GM12864 (cell line): ENCODE data around the gene ATP8B2.

Experiments
- DNase-seq: peaks from one replicate; pipeline ENCODE4 v3.0.0-alpha.2; 2011; ENCODE audit warnings: low read depth
- H3K4me3 ChIP-seq: 2 replicates; pipeline ENCODE4 v1.5.1; 2011; ENCODE audit warnings: mild to moderate bottlenecking, low read depth, low read length, control low read depth
- CTCF ChIP-seq: IDR thresholded peaks from 2 replicates; pipeline ENCODE4 v1.5.1; 2011; ENCODE audit warnings: low read depth, mild to moderate bottlenecking, moderate library complexity, low read length, control low read depth, inconsistent platforms; ENCODE audit errors: missing control alignments

Gene ATP8B2

GRCh38 chr1:154344977-154345837, 19.9 kb downstream of the ATP8B2 start:
- TF ChIP-seq CTCF = peak; percentile 84
- DNase-seq = no peak
- no peak overlapping the region for H3K4me3 ChIP-seq

DNA sequence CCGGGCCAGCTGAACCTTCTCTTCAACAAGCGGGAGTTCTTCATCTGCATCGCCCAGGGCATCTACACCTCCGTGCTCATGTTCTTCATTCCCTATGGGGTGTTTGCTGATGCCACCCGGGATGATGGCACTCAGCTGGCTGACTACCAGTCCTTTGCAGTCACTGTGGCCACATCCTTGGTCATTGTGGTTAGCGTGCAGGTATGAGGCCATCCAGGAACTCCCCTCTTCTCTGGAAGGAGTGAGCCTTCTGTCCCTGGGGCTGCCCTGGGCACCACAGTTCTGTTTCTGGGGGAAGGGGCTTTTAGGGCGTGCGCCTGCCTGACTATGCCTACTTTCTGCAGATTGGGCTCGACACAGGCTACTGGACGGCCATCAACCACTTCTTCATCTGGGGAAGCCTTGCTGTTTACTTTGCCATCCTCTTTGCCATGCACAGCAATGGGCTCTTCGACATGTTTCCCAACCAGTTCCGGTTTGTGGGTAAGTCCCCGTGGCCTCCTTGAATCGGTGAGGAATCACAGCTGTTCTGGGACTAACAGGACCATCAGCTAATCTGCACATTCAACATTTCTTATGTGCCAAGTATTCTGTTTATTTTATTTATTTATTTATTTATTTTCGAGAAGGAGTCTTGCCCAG, 21.1 kb downstream of the ATP8B2 start:
- no peak for DNase-seq
- H3K4me3 ChIP-seq = no peak overlapping the region
- TF ChIP-seq CTCF = no peak

DNA sequence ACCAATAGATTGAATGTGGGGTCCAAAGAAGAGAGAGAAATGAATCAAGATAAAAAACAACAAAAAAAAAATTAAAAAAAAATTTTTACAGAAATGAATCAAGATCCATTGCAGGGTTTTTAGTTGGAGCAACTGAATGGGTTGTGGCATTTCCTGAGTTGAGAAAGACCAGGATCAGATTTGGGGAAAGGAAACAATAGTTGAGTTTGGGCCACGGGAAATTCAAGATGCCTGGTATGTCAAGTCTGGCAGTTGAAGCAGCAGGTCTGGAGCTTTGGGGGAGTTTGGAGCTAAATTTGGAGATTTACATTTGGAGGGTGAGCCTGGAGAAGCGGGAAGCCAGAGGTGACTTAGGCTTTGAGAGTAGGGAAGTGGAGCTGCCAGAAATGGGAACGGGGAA, 22.6 kb downstream of the ATP8B2 start:
- DNase-seq = no peak
- no peak overlapping the region for H3K4me3 ChIP-seq
- TF ChIP-seq CTCF = no peak

- DNase-seq = no peak
- H3K4me3 ChIP-seq = no peak overlapping the region
- TF ChIP-seq CTCF = no peak
Observed at GRCh38 chr1:154348429-154349076, 23.2 kb downstream of the ATP8B2 start.

DNA sequence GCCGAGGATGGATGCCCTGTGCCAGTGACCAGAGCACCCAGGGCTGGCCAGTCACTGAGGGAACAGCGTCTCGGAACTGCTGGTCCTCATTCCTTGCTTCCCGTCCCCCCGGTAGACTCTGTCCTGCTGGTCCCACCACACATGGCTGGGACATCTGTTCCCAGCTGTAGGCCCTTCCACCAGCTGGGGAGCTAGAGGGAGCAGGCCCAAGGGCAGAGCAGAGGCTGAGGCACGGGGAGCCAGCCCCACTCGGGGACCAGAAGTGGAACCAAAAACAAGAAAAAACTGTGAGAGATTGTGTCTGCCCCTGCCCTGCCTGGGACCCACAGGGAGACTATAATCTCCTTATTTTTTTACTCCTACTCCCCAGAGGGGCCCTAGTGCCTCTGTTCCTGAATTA, 23.8 kb downstream of the ATP8B2 start:
- TF ChIP-seq CTCF = no peak
- H3K4me3 ChIP-seq = no peak overlapping the region

GRCh38 chr1:154350383-154350782, 25.1 kb downstream of the ATP8B2 start:
- no peak overlapping the region for H3K4me3 ChIP-seq
- TF ChIP-seq CTCF = no peak
- no peak for DNase-seq

More for the DNA sequence above, 23.8 kb downstream of the ATP8B2 start:
- DNase-seq = no peak
